Neural progenitor cell (in vitro differentiated cells): ENCODE measurements around the gene SLC47A2.

ENCODE experiments used
- CTCF ChIP-seq: fragments of 200-600 bp; sonication (generic); IDR thresholded peaks from 2 replicates; pipeline ENCODE4 v1.5.1; 2017; ENCODE audit warnings: antibody characterized with exemption, mild to moderate bottlenecking
- EZH2 ChIP-seq: fragments of 200-600 bp; sonication (generic); IDR thresholded peaks from 2 replicates; pipeline ENCODE4 v1.6.1; 2017; ENCODE audit warnings: antibody characterized with exemption, mild to moderate bottlenecking, moderate library complexity
- EZH2phosphoT487 ChIP-seq: fragments of 200-600 bp; sonication (generic); IDR thresholded peaks from 2 replicates; pipeline ENCODE4 v1.6.1; 2017; ENCODE audit warnings: antibody characterized with exemption

GRCh38 chr17:19738757-19739156 lies 22.4 kb upstream of the SLC47A2 start:
- TF ChIP-seq EZH2phosphoT487 (no peak), EZH2 (no peak), CTCF (no peak)
